HG02759 (cell line): ENCODE data around the gene CARD11.
"Not testable (repeated sequence)": the region's sequence is repeated elsewhere in the genome, so short reads cannot be mapped to it uniquely, and the experiment has no call there.

Experiments
- ATAC-seq: cut with Tn5 transposase; IDR thresholded peaks from one replicate; pipeline ENCODE4 v1.9.1; 2021; ENCODE audit warnings: mild to moderate bottlenecking, moderate library complexity; ENCODE audit not compliant: unreplicated experiment

The CARD11 gene

GRCh38 chr7:2966466-2967078 is 77.1 kb downstream of the CARD11 start:
- no peak for ATAC-seq

GRCh38 chr7:2965745-2966270 is 77.9 kb downstream of the CARD11 start:
- no peak for ATAC-seq

GRCh38 chr7:2965301-2965700 is 78.4 kb downstream of the CARD11 start:
- ATAC-seq = no peak

GRCh38 chr7:2964208-2964607 is 79.5 kb downstream of the CARD11 start:
- no peak for ATAC-seq

GRCh38 chr7:2962865-2963264 is 80.8 kb downstream of the CARD11 start:
- ATAC-seq = no peak

- ATAC-seq = no peak
Measured at GRCh38 chr7:2959828-2960599, 83.7 kb downstream of the CARD11 start.

- no peak for ATAC-seq
Measured at GRCh38 chr7:2959103-2959680, 84.5 kb downstream of the CARD11 start.

- ATAC-seq = no peak
Measured at GRCh38 chr7:2958416-2959102, 85.1 kb downstream of the CARD11 start.

- ATAC-seq = not testable (repeated sequence)
Measured at GRCh38 chr7:2957369-2957727, 86.3 kb downstream of the CARD11 start.

GRCh38 chr7:2956526-2957368 is 86.9 kb downstream of the CARD11 start:
- ATAC-seq = no peak

- ATAC-seq = no peak
Measured at GRCh38 chr7:2956076-2956475, 87.6 kb downstream of the CARD11 start.

GRCh38 chr7:2955269-2955668 is 88.4 kb downstream of the CARD11 start:
- ATAC-seq = no peak

- ATAC-seq = no peak
Measured at GRCh38 chr7:2954433-2954853, 89.2 kb downstream of the CARD11 start.

GRCh38 chr7:2953588-2954407 is 89.9 kb downstream of the CARD11 start:
- ATAC-seq = no peak

- no peak for ATAC-seq
Measured at GRCh38 chr7:2953099-2953498, 90.6 kb downstream of the CARD11 start.

GRCh38 chr7:2952316-2952715 is 91.4 kb downstream of the CARD11 start:
- no peak for ATAC-seq

- no peak for ATAC-seq
Measured at GRCh38 chr7:2950578-2950977, 93.1 kb downstream of the CARD11 start.

GRCh38 chr7:2948749-2949148 is 94.9 kb downstream of the CARD11 start:
- no peak for ATAC-seq

GRCh38 chr7:2947058-2947780 is 96.4 kb downstream of the CARD11 start:
- ATAC-seq = no peak
